DOHH2 (cell line): ENCODE results near the gene APOO.

ENCODE experiments used
- H3F3A ChIP-seq: fragments of 200-600 bp; sonication (generic), shearing (Covaris generic); 2 replicates; pipeline ENCODE4 v1.6.0; 2016; ENCODE audit warnings: antibody characterized with exemption, mild to moderate bottlenecking; ENCODE audit not compliant: control insufficient read depth, insufficient read depth
- H3K27ac ChIP-seq: fragments of 200-600 bp; sonication (generic); 2 replicates; pipeline ENCODE4 v1.5.1; 2014; ENCODE audit warnings: low read depth, mild to moderate bottlenecking, low read length, moderate library complexity
- H3K27me3 ChIP-seq: fragments of 200-600 bp; sonication (generic); 2 replicates; pipeline ENCODE4 v1.6.1; 2014; ENCODE audit warnings: mild to moderate bottlenecking, low read length, mixed read lengths; ENCODE audit not compliant: control insufficient read depth
- H3K36me3 ChIP-seq: fragments of 200-600 bp; sonication (generic); 2 replicates; pipeline ENCODE4 v1.6.1; 2014; ENCODE audit warnings: mild to moderate bottlenecking, low read length, moderate library complexity, mixed read lengths; ENCODE audit not compliant: control insufficient read depth
- H3K4me1 ChIP-seq: fragments of 200-600 bp; sonication (generic); 2 replicates; pipeline ENCODE4 v1.6.1; 2014; ENCODE audit warnings: mild to moderate bottlenecking, low read length, mixed read lengths; ENCODE audit not compliant: control insufficient read depth
- H3K4me2 ChIP-seq: fragments of 200-600 bp; sonication (generic); 2 replicates; pipeline ENCODE4 v1.6.0; 2014; ENCODE audit warnings: mild to moderate bottlenecking, low read length, moderate library complexity
- H3K4me3 ChIP-seq: fragments of 200-600 bp; sonication (generic); 2 replicates; pipeline ENCODE4 v1.5.1; 2014; ENCODE audit warnings: mild to moderate bottlenecking, low read length, mixed read lengths
- H3K79me2 ChIP-seq: fragments of 200-600 bp; sonication (generic); 2 replicates; pipeline ENCODE4 v1.6.1; 2014; ENCODE audit warnings: mild to moderate bottlenecking, low read length, mixed read lengths; ENCODE audit not compliant: control insufficient read depth
- H3K9me2 ChIP-seq: fragments of 200-600 bp; sonication (generic); replicated peaks from 2 replicates; pipeline ENCODE4 v1.6.1; 2014; ENCODE audit warnings: mild to moderate bottlenecking, low read length, mixed read lengths; ENCODE audit not compliant: control insufficient read depth
- H3K9me3 ChIP-seq: fragments of 200-600 bp; sonication (generic); 2 replicates; pipeline ENCODE4 v1.6.1; 2014; ENCODE audit warnings: antibody characterized with exemption, low read length, mixed read lengths; ENCODE audit not compliant: control insufficient read depth, insufficient read depth
- H4K20me1 ChIP-seq: fragments of 200-600 bp; sonication (generic); 2 replicates; pipeline ENCODE4 v1.6.0; 2014; ENCODE audit warnings: low read depth, mild to moderate bottlenecking, antibody characterized with exemption, low read length, moderate library complexity; ENCODE audit not compliant: control insufficient read depth, insufficient read depth
- EZH2phosphoT487 ChIP-seq: fragments of 200-600 bp; sonication (generic); IDR thresholded peaks from 2 replicates; pipeline ENCODE4 v1.6.1; 2017; ENCODE audit warnings: borderline replicate concordance, mild to moderate bottlenecking, antibody characterized with exemption, low read length, moderate library complexity, mixed read lengths
- TF ChIP-seq, protein P1 (sequence below): fragments of 200-600 bp; sonication (generic); IDR thresholded peaks from one replicate; pipeline ENCODE4 v1.5.1; 2014; ENCODE audit warnings: antibody characterized with exemption, mild to moderate bottlenecking, low read depth, low read length; ENCODE audit not compliant: poor library complexity, severe bottlenecking

The APOO gene

DNA sequence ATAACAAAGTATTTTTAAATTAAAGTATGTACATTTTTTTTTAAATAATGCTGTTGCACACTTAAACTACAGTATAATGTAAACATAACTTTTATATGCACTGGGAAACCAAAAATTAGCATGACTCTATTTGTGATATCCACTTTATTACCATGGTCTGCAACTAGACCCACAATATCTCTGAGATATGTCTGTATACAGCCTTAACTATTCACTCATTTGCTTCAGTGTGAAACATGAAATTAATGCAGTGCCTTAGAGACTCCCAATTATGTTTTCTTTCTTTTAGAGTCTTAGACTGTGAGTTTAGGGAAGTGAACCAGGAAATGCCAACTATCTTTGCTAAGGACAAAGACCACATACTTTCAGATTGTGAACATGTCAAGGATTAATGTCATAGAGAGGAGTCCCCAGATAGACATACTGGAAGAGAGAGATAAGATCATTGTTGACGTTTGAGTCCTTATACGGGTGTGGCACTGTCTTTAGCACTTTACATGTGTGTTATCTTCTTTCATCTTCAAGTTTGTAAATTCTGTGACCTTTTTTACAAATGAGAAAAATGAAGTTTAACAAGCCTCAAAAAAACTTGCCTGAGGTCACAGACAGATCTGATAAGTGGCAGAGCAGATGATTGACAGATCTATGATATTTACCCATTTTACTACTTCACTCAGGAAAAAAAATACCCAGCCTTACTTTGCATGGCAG, 23.3 kb upstream of the APOO start:
- H3K9me3 ChIP-seq, result no peaks in the 10 kb centered on the region
- H3K79me2 ChIP-seq, result no peaks in the 10 kb centered on the region
- no peaks in the 10 kb centered on the region for H4K20me1 ChIP-seq
- H3K27me3 ChIP-seq, result no peaks in the 10 kb centered on the region
- no peaks in the 10 kb centered on the region; the same call in 1 of the 2 replicates for H3K4me1 ChIP-seq
- no peak overlapping the region for H3K4me3 ChIP-seq
- H3K36me3 ChIP-seq, result no peaks in the 10 kb centered on the region
- no peaks in the 10 kb centered on the region for H3F3A ChIP-seq
- TF ChIP-seq EZH2phosphoT487, result no peak
- TF ChIP-seq, protein P1, sequence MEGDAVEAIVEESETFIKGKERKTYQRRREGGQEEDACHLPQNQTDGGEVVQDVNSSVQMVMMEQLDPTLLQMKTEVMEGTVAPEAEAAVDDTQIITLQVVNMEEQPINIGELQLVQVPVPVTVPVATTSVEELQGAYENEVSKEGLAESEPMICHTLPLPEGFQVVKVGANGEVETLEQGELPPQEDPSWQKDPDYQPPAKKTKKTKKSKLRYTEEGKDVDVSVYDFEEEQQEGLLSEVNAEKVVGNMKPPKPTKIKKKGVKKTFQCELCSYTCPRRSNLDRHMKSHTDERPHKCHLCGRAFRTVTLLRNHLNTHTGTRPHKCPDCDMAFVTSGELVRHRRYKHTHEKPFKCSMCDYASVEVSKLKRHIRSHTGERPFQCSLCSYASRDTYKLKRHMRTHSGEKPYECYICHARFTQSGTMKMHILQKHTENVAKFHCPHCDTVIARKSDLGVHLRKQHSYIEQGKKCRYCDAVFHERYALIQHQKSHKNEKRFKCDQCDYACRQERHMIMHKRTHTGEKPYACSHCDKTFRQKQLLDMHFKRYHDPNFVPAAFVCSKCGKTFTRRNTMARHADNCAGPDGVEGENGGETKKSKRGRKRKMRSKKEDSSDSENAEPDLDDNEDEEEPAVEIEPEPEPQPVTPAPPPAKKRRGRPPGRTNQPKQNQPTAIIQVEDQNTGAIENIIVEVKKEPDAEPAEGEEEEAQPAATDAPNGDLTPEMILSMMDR, result no peak
- no peak overlapping the region for H3K4me2 ChIP-seq
- no peak overlapping the region for H3K27ac ChIP-seq
- no peaks in the 10 kb centered on the region for H3K9me2 ChIP-seq

DNA sequence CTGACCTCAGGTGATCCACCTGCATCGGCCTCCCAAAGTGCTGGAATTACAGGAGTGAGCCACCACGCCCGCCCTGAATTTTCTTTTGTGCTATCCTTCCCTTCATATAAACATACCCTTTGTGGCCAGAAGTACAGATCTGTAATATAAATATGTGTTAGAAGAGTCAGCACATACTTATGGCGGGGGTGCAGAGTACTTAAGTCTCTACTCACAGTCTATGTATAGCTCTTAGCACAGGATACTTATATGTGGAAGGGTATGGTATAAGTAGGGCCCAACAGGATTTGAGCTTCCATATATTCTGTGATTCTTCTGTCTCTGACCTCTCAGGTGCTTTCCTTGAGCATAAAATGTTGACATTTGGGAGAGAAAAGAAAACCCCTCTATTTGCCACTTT, 18.3 kb upstream of the APOO start:
- Histone ChIP-seq H3K79me2 (no peaks in the 10 kb centered on the region), H3K9me3 (no peaks in the 10 kb centered on the region), H3K4me3 (no peak overlapping the region), H3K27ac (no peak overlapping the region), H4K20me1 (no peaks in the 10 kb centered on the region), H3K27me3 (no peaks in the 10 kb centered on the region), H3K9me2 (no peaks in the 10 kb centered on the region), H3K4me1 (no peaks in the 10 kb centered on the region; the same call in 1 of the 2 replicates), H3F3A (no peaks in the 10 kb centered on the region), H3K4me2 (no peak overlapping the region), H3K36me3 (no peaks in the 10 kb centered on the region)
- TF ChIP-seq, protein P1, result no peak
- TF ChIP-seq EZH2phosphoT487, result no peak

DNA sequence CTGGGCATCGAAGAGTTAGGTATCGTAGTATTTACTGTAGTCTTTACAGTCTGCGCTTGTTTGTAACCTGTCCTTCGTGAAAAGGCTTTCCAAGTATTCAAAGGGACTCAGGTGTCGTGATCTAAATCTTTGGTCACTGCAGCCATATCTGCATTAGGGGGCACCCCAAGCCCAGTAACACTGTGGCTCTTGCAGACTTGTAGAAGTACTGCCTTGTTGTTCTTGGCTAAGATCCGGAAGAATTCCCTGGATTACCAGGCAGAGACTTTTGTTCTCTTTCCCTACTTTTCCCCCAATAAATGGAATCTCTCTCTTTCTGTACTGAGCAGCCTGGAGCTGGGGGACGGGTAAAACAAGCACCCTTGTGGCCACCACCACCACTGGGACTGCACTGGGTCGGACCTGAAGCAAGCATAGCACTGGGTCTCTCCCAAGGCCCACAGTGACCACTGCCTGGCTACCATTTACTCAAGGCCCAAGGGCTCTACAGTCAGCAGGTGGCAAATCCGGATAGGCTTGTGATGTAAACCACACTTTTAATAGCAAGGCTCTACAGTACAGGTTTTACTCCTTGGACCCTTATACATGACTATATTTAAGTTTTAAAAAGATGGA, 12.1 kb upstream of the APOO start:
- H3K4me2 ChIP-seq, result no peak overlapping the region
- no peak for TF ChIP-seq EZH2phosphoT487
- TF ChIP-seq, protein P1, result no peak
- H4K20me1 ChIP-seq, result no peaks in the 10 kb centered on the region

More for the DNA sequence above, 12.1 kb upstream of the APOO start:
- Histone ChIP-seq H3K9me3 (no peaks in the 10 kb centered on the region), H3K36me3 (no peaks in the 10 kb centered on the region), H3K4me1 (no peaks in the 10 kb centered on the region), H3K27me3 (no peaks in the 10 kb centered on the region), H3K9me2 (no peaks in the 10 kb centered on the region), H3F3A (no peaks in the 10 kb centered on the region), H3K79me2 (no peaks in the 10 kb centered on the region), H3K4me3 (no peak overlapping the region), H3K27ac (no peak overlapping the region)
